NCI-H774 (cell line): ENCODE data around the gene OR4N2.
"Not testable (repeated sequence)": the region's sequence is repeated elsewhere in the genome, so short reads cannot be mapped to it uniquely, and the experiment has no call there.

ENCODE experiments used
- DNase-seq: peaks from one replicate; lab custom pipeline; 2025; lab: John Stamatoyannopoulos, UW

The OR4N2 gene

GRCh38 chr14:19834203-19834848, 30.8 kb downstream of the OR4N2 start:
- not testable (repeated sequence) for DNase-seq

- DNase-seq: no peak
These were observed 34.9 kb downstream of the OR4N2 start for GRCh38 chr14:19838433-19838832.

- DNase-seq: no peak
These were observed 47.8 kb downstream of the OR4N2 start for GRCh38 chr14:19851365-19851764.

GRCh38 chr14:19866061-19866669, 62.6 kb downstream of the OR4N2 start:
- not testable (repeated sequence) for DNase-seq

- DNase-seq: no peak
These were observed 69.6 kb downstream of the OR4N2 start for GRCh38 chr14:19873178-19873577.

- DNase-seq: no peak
These were observed 71.3 kb downstream of the OR4N2 start, which contains the start of gene OR4K2 for GRCh38 chr14:19874842-19875241. Gene OR4K2, plus strand, starts transcription at chr14:19875142. Its CDS starts 1,126 bp downstream, at chr14:19876268.

GRCh38 chr14:19878029-19878642, 74.6 kb downstream of the OR4N2 start:
- DNase-seq: no peak
